ENCODE measurements around the gene GRM2. TPM values are rescaled to one million over a fixed set of nuclear protein-coding genes. Genes with fewer than 3 reads are reported as not detected.

GRM2 gene
- total and polyA plus RNA-seq, 2 experiments from 2014 or later: 1.1 TPM; not detected in 1

DNA sequence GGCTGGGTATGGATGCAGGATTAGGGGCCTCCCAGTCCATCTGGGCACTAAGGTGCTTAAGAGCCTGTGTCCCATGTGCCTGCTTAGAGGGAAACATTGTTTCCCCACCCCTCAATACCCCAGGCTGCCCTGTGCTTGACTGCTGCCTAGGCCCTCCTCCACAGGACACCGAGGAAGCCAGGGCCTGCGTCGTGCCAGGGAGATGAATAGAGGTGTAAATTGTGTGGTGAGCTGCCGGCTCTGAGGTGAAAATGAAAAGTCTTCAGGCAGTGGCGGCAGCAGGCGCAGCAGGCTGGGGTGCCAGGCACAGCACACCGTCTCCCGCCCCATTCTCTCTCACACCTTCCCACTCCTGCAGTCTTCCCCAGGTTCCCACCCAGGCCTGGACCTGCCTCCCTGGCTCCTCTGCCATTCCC, 13.9 kb upstream of the GRM2 start:
- H3F3A ChIP-seq (ENCODE audit: insufficient read depth): no peaks in the 10 kb centered on the region

GRCh38 chr3:51696954-51697353, 9.9 kb upstream of the GRM2 start:
- TF ChIP-seq EZH2phosphoT487 (IDR thresholded peaks at IDR 0.05; ENCODE audit: insufficient read depth, low read depth) (no peak), EZH2 (IDR thresholded peaks at IDR 0.05; ENCODE audit: insufficient read depth, poor library complexity, severe bottlenecking) (no peak)
- no peaks in the 10 kb centered on the region for H3K9me3 ChIP-seq (ENCODE audit: low read depth)
- no peak overlapping the region for H3K27ac ChIP-seq
- in situ Hi-C loops (cut with MboI): no loop called here
- 95 to 96% methylated on average over 10 of the region's 10 CpGs for WGBS, 2 experiments (ENCODE audit: low coverage in 1 of 2, low lambda C conversion rate in 2 of 2, missing lambda C conversion rate in 2 of 2)
- no peaks in the 10 kb centered on the region for H3K36me3 ChIP-seq (ENCODE audit: low read depth)
- no peaks in the 10 kb centered on the region for H3K9me2 ChIP-seq (ENCODE audit: insufficient read depth)
- no peak overlapping the region for H3K9ac ChIP-seq
- H3K4me1 ChIP-seq (ENCODE audit: insufficient read depth): no peaks in the 10 kb centered on the region
- H3K27me3 ChIP-seq (replicated peaks; ENCODE audit: insufficient read depth): no peaks in the 10 kb centered on the region
- no peaks in the 10 kb centered on the region for H3K79me2 ChIP-seq (ENCODE audit: insufficient read depth)
- no peak overlapping the region for H3K4me3 ChIP-seq
- no peak overlapping the region for H2AFZ ChIP-seq
- no peak for DNase-seq
- H3K4me2 ChIP-seq (ENCODE audit: unreplicated experiment): no peak overlapping the region
- no peaks in the 10 kb centered on the region for H4K20me1 ChIP-seq (ENCODE audit: insufficient read depth)
- H3F3A ChIP-seq (ENCODE audit: insufficient read depth): no peaks in the 10 kb centered on the region

More for the DNA sequence above, 13.9 kb upstream of the GRM2 start:
- Histone ChIP-seq H3K36me3 (ENCODE audit: low read depth) (no peaks in the 10 kb centered on the region), H3K4me3 (no peak overlapping the region), H3K79me2 (ENCODE audit: insufficient read depth) (no peaks in the 10 kb centered on the region), H4K20me1 (ENCODE audit: insufficient read depth) (no peaks in the 10 kb centered on the region), H3K27ac (no peak overlapping the region), H3K27me3 (replicated peaks; ENCODE audit: insufficient read depth) (no peaks in the 10 kb centered on the region), H3K9ac (no peak overlapping the region), H3K9me3 (ENCODE audit: low read depth) (no peaks in the 10 kb centered on the region), H3K4me2 (ENCODE audit: unreplicated experiment) (no peak overlapping the region), H3K9me2 (ENCODE audit: insufficient read depth) (no peaks in the 10 kb centered on the region), H3K4me1 (ENCODE audit: insufficient read depth) (no peaks in the 10 kb centered on the region), H2AFZ (no peak overlapping the region)
- no peak for DNase-seq
- no peak for TF ChIP-seq EZH2 (IDR thresholded peaks at IDR 0.05; ENCODE audit: insufficient read depth, poor library complexity, severe bottlenecking)
- no peak for TF ChIP-seq EZH2phosphoT487 (IDR thresholded peaks at IDR 0.05; ENCODE audit: insufficient read depth, low read depth)
- in situ Hi-C loops (cut with MboI): no loop called here
- WGBS, 2 experiments (ENCODE audit: low coverage in 1 of 2, low lambda C conversion rate in 2 of 2, missing lambda C conversion rate in 2 of 2): 94 to 97% methylated on average over 8 of the region's 8 CpGs

DNA sequence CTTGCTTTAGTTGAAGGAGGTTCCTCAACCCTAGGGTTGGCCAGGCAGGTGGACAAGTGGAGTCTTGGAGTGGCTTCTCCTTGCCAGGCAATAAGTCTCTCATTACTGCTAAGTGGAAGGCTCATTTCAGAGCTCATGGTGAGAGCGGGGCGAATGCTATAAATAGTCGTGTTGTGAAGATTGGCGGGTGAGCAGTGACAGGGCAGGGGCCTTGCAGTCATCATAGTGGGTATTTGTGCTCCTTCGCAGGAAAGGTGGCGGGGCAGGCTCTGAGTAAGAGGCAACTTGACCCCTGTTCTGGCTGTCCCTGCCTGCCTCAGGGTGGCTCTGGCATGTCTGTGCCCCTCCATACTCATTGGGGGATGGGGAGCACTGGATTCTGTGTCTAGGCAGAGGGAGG, 8.7 kb upstream of the GRM2 start:
- in situ Hi-C loops (cut with MboI): no loop called here
- WGBS, 2 experiments (ENCODE audit: low coverage in 1 of 2, low lambda C conversion rate in 2 of 2, missing lambda C conversion rate in 2 of 2): 98 to 100% methylated on average over 6 of the region's 6 CpGs

DNA sequence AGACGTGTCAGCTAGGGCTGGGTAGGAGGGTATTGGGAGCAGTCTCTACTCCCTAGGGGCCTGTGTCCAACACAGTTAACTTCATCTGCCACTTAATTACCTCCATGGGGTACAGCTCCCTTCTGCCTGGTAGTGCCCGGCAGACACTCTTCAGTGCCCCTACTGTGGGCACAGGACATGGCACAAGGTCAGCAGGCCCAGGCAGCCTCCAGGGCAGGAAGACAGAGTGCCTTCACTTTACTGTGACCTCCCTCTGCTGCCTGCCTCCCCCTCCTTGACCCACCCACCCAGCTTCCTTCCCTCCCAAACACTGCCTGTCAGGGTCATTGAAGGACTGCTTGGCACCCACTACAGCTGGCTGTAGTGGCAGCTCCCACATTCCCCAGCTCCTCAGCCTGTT, 6.5 kb upstream of the GRM2 start:
- 95 to 96% methylated on average over 2 of the region's 2 CpGs for WGBS, 2 experiments (ENCODE audit: low coverage in 1 of 2, low lambda C conversion rate in 2 of 2, missing lambda C conversion rate in 2 of 2)
- TF ChIP-seq EZH2phosphoT487 (IDR thresholded peaks at IDR 0.05; ENCODE audit: insufficient read depth, low read depth) (no peak), EZH2 (IDR thresholded peaks at IDR 0.05; ENCODE audit: insufficient read depth, poor library complexity, severe bottlenecking) (no peak)
- H3K79me2 ChIP-seq (ENCODE audit: insufficient read depth): no peaks in the 10 kb centered on the region

More for the DNA sequence above, 8.7 kb upstream of the GRM2 start:
- no peaks in the 10 kb centered on the region for H3F3A ChIP-seq (ENCODE audit: insufficient read depth)
- no peak overlapping the region for H2AFZ ChIP-seq
- no peak overlapping the region for H3K4me2 ChIP-seq (ENCODE audit: unreplicated experiment)
- no peaks in the 10 kb centered on the region for H3K79me2 ChIP-seq (ENCODE audit: insufficient read depth)
- no peaks in the 10 kb centered on the region for H3K9me3 ChIP-seq (ENCODE audit: low read depth)
- H3K36me3 ChIP-seq (ENCODE audit: low read depth): no peaks in the 10 kb centered on the region
- no peak for TF ChIP-seq EZH2 (IDR thresholded peaks at IDR 0.05; ENCODE audit: insufficient read depth, poor library complexity, severe bottlenecking)
- no peak for TF ChIP-seq EZH2phosphoT487 (IDR thresholded peaks at IDR 0.05; ENCODE audit: insufficient read depth, low read depth)
- H3K27me3 ChIP-seq (replicated peaks; ENCODE audit: insufficient read depth): no peaks in the 10 kb centered on the region
- H3K4me1 ChIP-seq (ENCODE audit: insufficient read depth): no peaks in the 10 kb centered on the region
- no peaks in the 10 kb centered on the region for H4K20me1 ChIP-seq (ENCODE audit: insufficient read depth)
- no peak overlapping the region for H3K27ac ChIP-seq
- DNase-seq: no peak
- H3K9me2 ChIP-seq (ENCODE audit: insufficient read depth): no peaks in the 10 kb centered on the region
- no peak overlapping the region for H3K9ac ChIP-seq
- H3K4me3 ChIP-seq: no peak overlapping the region

GRCh38 chr3:51702156-51702555, 4.7 kb upstream of the GRM2 start:
- H2AFZ ChIP-seq: no peak overlapping the region
- no peak for DNase-seq
- TF ChIP-seq EZH2 (IDR thresholded peaks at IDR 0.05; ENCODE audit: insufficient read depth, poor library complexity, severe bottlenecking): no peak
- no peak for TF ChIP-seq EZH2phosphoT487 (IDR thresholded peaks at IDR 0.05; ENCODE audit: insufficient read depth, low read depth)
- no peaks in the 10 kb centered on the region for H3K9me3 ChIP-seq (ENCODE audit: low read depth)
- H4K20me1 ChIP-seq (ENCODE audit: insufficient read depth): no peaks in the 10 kb centered on the region
- H3K4me1 ChIP-seq (ENCODE audit: insufficient read depth): no peaks in the 10 kb centered on the region
- no peaks in the 10 kb centered on the region for H3F3A ChIP-seq (ENCODE audit: insufficient read depth)
- no peaks in the 10 kb centered on the region for H3K9me2 ChIP-seq (ENCODE audit: insufficient read depth)
- no peak overlapping the region for H3K4me3 ChIP-seq
- in situ Hi-C loops (cut with MboI): no loop called here
- H3K9ac ChIP-seq: no peak overlapping the region
- H3K27ac ChIP-seq: no peak overlapping the region
- no peaks in the 10 kb centered on the region for H3K36me3 ChIP-seq (ENCODE audit: low read depth)
- H3K79me2 ChIP-seq (ENCODE audit: insufficient read depth): no peaks in the 10 kb centered on the region
- WGBS, 2 experiments (ENCODE audit: low coverage in 1 of 2, low lambda C conversion rate in 2 of 2, missing lambda C conversion rate in 2 of 2): 94 to 100% methylated on average over 2 of the region's 2 CpGs
- no peaks in the 10 kb centered on the region for H3K27me3 ChIP-seq (replicated peaks; ENCODE audit: insufficient read depth)
- no peak overlapping the region for H3K4me2 ChIP-seq (ENCODE audit: unreplicated experiment)

More for the DNA sequence above, 6.5 kb upstream of the GRM2 start:
- no peaks in the 10 kb centered on the region for H3K9me2 ChIP-seq (ENCODE audit: insufficient read depth)
- no peaks in the 10 kb centered on the region for H3K36me3 ChIP-seq (ENCODE audit: low read depth)
- no peaks in the 10 kb centered on the region for H4K20me1 ChIP-seq (ENCODE audit: insufficient read depth)
- H3K4me2 ChIP-seq (ENCODE audit: unreplicated experiment): no peak overlapping the region
- no peaks in the 10 kb centered on the region for H3K4me1 ChIP-seq (ENCODE audit: insufficient read depth)
- no peaks in the 10 kb centered on the region for H3K27me3 ChIP-seq (replicated peaks; ENCODE audit: insufficient read depth)
- in situ Hi-C loops (cut with MboI): no loop called here
- DNase-seq: no peak
- no peak overlapping the region for H3K4me3 ChIP-seq
- H3K9me3 ChIP-seq (ENCODE audit: low read depth): no peaks in the 10 kb centered on the region
- no peak overlapping the region for H3K27ac ChIP-seq
- H3F3A ChIP-seq (ENCODE audit: insufficient read depth): no peaks in the 10 kb centered on the region
- H2AFZ ChIP-seq: no peak overlapping the region
- no peak overlapping the region for H3K9ac ChIP-seq

All from GM23248 (cell line).